ENCODE measurements around the gene NFATC2. TPM values are rescaled to one million over a fixed set of nuclear protein-coding genes. Genes with fewer than 3 reads are reported as not detected.

NFATC2 gene
- total and polyA plus RNA-seq, 2 experiments from 2014 or later, result 0.52 to 0.59 TPM

- ATAC-seq (no peak), DNase-seq (ENCODE audit: low spot score) (no peak)
- no peak for TF ChIP-seq ZNF114 (CRISPR knock-in tag; IDR thresholded peaks at IDR 0.05)
- TF ChIP-seq JUNB (IDR thresholded peaks at IDR 0.05; ENCODE audit: unreplicated experiment), result no peak
- TF ChIP-seq ZNF462 (CRISPR knock-in tag; IDR thresholded peaks at IDR 0.05), result no peak
- TF ChIP-seq POLR2AphosphoS5 (IDR thresholded peaks at IDR 0.05; ENCODE audit: low read depth), result no peak
- no peak for TF ChIP-seq NANOG (IDR thresholded peaks at IDR 0.05; ENCODE audit: borderline replicate concordance)
- no peak for TF ChIP-seq ZNF331 (CRISPR knock-in tag; IDR thresholded peaks at IDR 0.05; ENCODE audit: low read depth)
- no peak for TF ChIP-seq STAT1 (IDR thresholded peaks at IDR 0.05; ENCODE audit: unreplicated experiment)
- TF ChIP-seq, protein P1, sequence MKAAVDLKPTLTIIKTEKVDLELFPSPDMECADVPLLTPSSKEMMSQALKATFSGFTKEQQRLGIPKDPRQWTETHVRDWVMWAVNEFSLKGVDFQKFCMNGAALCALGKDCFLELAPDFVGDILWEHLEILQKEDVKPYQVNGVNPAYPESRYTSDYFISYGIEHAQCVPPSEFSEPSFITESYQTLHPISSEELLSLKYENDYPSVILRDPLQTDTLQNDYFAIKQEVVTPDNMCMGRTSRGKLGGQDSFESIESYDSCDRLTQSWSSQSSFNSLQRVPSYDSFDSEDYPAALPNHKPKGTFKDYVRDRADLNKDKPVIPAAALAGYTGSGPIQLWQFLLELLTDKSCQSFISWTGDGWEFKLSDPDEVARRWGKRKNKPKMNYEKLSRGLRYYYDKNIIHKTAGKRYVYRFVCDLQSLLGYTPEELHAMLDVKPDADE (IDR thresholded peaks at IDR 0.05), result no peak
- TF ChIP-seq EZH2 (IDR thresholded peaks at IDR 0.05; ENCODE audit: low read depth, unreplicated experiment), result no peak
- no peak for TF ChIP-seq CREB1 (CRISPR knock-in tag; IDR thresholded peaks at IDR 0.05; ENCODE audit: low read depth)
- no peak for TF ChIP-seq EZH2phosphoT487 (IDR thresholded peaks at IDR 0.05; ENCODE audit: unreplicated experiment)
- no peak for TF ChIP-seq REST (IDR thresholded peaks at IDR 0.05; ENCODE audit: unreplicated experiment)
- TF ChIP-seq, protein P2, sequence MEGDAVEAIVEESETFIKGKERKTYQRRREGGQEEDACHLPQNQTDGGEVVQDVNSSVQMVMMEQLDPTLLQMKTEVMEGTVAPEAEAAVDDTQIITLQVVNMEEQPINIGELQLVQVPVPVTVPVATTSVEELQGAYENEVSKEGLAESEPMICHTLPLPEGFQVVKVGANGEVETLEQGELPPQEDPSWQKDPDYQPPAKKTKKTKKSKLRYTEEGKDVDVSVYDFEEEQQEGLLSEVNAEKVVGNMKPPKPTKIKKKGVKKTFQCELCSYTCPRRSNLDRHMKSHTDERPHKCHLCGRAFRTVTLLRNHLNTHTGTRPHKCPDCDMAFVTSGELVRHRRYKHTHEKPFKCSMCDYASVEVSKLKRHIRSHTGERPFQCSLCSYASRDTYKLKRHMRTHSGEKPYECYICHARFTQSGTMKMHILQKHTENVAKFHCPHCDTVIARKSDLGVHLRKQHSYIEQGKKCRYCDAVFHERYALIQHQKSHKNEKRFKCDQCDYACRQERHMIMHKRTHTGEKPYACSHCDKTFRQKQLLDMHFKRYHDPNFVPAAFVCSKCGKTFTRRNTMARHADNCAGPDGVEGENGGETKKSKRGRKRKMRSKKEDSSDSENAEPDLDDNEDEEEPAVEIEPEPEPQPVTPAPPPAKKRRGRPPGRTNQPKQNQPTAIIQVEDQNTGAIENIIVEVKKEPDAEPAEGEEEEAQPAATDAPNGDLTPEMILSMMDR (conservative IDR thresholded peaks at IDR 0.05; ENCODE audit: low read depth in 2 of 2), result no peak
- Histone ChIP-seq H4K20me1 (replicated peaks; ENCODE audit: insufficient read depth) (no peaks in the 10 kb centered on the region), H3K4me3 (no peak overlapping the region), H3K79me2 (replicated peaks; ENCODE audit: insufficient read depth) (no peaks in the 10 kb centered on the region), H3F3A (replicated peaks; ENCODE audit: low read depth) (no peaks in the 10 kb centered on the region), H3K36me3 (ENCODE audit: insufficient read depth) (no peaks in the 10 kb centered on the region), H3K9me2 (ENCODE audit: insufficient read depth) (no peaks in the 10 kb centered on the region), H3K4me2 (no peak overlapping the region), H3K27ac (ENCODE audit: low read depth) (no peak overlapping the region), H2AFZ (no peak overlapping the region), H3K4me1 (ENCODE audit: insufficient read depth) (no peaks in the 10 kb centered on the region), H3K27me3 (ENCODE audit: insufficient read depth) (no peaks in the 10 kb centered on the region)
- Mint-ChIP-seq H3K4me3 (no peak overlapping the region), H3K27ac (no peak overlapping the region), H3K4me1 (peaks cover 16% of the 10 kb centered on the region), H3K36me3 (ENCODE audit: low read depth) (no peaks in the 10 kb centered on the region), H3K9me3 (no peaks in the 10 kb centered on the region), H3K27me3 (ENCODE audit: insufficient read depth, low read depth, poor library complexity) (peaks cover 8% of the 10 kb centered on the region)
Measured at GRCh38 chr20:51446230-51446629, 96.3 kb downstream of the NFATC2 start.
